Measurements from ENCODE around the gene C4orf50.

Gene C4orf50

GRCh38 chr4:5870701-5871100, 147.5 kb downstream of the C4orf50 start:
- no peak for DNase-seq (ENCODE audit: extremely low read depth, low read depth)
- TF ChIP-seq CTCF (IDR thresholded peaks at IDR 0.05; ENCODE audit: low read depth, low read length) = no peak

DNA sequence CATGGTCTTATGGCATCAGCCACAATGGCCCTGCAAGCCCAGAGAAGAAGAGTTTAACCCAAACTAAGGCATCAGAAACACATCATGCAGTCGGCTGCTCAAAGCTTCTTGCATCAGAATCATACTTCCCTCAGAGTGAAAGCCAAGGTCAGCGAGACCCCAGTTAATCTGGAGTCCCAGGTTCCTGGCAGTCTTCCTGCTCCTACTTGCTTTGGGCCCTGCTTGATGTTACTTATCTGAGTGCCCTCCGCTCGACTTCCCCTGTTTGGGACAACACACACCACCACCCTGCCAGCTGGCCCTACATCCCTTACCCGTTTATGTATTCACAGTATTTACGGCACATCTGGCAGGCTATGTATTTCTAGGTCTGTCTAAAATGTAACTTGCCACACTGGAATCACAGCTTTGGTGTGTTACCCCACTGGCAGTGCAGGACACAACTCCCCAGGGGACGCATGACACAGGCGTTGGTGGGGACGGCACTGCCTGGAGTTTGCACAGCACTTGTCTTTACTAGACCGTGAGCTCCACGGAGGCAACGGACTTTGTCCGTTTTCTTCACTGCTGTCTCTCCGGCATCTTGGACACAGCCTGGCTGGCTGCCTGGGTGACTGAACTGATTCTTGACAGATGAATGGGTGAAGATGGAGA, 148.1 kb downstream of the C4orf50 start:
- no peak for DNase-seq (ENCODE audit: extremely low read depth, low read depth)
- TF ChIP-seq CTCF (IDR thresholded peaks at IDR 0.05; ENCODE audit: low read depth, low read length) = no peak

DNA sequence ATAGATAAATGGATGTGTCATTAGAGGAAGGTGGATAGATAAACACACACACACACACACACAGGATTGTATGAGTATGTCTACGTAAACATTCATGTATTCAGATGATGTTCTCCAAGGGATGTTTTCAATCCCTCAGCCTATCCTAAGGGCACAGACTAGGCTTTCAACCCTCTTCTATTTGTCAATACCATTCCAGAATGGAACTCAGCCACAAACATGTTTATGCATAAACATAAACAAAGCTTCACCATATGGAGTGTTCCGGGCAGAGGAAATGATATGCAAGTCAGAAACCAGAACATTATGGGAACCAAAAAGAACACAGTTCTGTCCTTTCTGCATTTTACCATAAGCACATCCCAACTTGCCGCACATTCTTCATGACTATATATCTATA, 150.4 kb downstream of the C4orf50 start:
- no peak for DNase-seq (ENCODE audit: extremely low read depth, low read depth)
- TF ChIP-seq CTCF (IDR thresholded peaks at IDR 0.05; ENCODE audit: low read depth, low read length) = no peak

DNA sequence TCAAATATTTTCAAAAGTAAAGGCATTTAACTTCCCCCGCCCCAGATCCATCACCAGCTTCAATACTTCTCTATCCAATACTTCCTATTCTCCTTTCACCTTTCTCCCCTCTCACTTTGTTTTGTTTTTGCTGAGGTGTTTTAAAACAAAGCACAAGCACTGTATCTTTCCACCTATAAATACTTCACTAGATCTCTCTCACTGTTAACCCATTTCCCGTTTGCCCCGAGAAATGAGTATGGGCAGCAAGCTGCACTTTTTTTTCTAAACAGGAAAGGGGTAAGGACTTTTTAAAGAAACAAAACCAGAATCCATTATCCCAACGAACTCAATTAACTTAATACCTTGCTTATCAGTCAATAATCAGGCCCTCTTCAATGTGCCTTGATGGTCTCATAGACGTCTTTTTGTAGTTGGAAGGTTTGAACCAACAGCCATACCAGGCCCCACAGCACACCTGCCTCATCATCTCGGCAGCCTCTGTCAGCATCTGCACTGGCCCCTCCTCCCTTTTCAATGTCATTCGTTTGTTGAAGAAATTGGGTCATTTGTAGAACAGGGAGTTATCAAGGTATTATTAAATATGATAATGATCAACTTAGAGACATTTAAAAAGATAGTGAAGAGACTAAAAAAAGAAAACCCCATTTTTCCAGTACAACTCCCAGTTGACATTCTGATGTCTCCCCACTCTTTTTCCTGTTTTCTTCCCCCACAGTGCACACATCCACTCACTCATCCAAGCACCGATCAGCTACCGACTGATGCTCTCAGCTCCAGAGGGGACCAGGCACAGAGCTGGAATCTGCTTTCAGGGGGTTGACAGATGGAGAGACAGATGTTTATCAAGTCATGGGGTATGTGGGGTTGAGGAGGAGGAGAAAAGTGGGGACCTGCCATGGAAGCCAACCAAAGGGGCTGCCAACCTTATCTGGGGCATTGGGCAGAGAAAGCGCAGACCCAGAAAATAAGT, 151.1 kb downstream of the C4orf50 start:
- no peak for TF ChIP-seq CTCF (IDR thresholded peaks at IDR 0.05; ENCODE audit: low read depth, low read length)
- DNase-seq (ENCODE audit: extremely low read depth, low read depth) = no peak

DNA sequence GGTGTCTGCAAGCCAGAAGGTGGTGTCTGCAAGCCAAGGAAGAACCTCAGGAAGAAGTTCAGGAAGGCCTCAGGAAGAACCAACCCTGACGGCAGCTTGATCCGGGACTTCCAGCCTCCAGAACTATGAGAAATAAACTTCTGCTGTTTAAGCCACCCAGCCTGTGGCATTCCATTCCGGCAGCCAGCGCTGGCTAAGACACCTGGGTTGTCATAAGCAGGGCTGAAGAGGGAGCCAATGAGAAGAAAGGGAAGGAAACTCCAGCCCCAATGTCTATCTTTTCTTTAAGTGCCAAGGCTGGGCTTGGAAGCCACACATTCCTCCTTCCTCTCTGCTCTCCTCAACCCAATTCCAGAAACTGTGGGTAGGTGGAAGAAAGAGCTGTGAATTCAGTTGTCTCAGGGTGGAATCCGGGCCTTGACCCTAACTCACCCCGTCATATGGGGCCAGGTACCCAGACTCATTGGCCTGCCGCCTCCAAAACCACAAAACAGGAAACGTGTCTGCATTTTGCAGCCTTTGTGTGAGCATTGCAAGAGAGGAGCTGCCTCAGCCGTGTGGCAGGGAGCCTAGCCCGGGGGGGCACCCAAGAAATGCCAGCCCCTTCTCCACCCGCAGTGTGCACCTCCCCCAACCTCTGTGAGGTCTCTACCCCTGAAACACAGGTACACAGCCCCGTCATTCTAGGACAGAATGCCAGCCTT, 152.2 kb downstream of the C4orf50 start:
- no peak for TF ChIP-seq CTCF (IDR thresholded peaks at IDR 0.05; ENCODE audit: low read depth, low read length)

DNA sequence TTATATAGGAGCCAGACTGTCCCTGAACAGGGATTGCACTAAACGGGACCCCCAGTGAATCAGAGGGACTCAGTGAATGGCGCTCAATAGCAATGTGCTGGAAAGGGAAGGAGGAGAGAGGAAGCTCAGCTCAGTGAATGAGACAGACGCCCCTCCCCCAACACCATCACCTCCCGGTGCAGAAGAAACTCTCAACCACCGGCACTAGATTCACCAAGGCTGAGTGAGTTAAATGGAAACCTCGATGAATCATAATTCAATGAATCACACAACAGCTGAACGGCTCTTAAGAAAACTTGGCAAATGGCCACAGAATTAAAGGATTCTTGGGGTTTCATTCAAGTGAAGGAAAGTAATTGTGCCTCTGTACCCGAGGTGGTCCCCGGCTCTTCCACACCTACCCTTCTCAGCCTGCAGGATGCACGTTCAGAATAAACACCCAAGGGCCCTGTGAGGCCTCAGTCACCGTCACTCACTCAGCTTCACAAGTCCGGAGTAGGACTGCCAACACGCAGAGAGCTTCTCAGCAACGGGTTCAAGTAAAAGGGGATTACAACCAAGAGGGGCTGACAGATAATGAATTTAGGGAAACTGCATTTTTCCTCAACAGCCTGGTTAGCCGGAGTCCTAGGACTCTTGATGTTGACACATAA, 154.6 kb downstream of the C4orf50 start:
- TF ChIP-seq CTCF (IDR thresholded peaks at IDR 0.05; ENCODE audit: low read depth, low read length) = no peak
- peak; percentile 4 for DNase-seq (ENCODE audit: extremely low read depth, low read depth)

More for the DNA sequence above, 152.2 kb downstream of the C4orf50 start:
- no peak for DNase-seq (ENCODE audit: extremely low read depth, low read depth)
